ENCODE measurements around the gene DCST1.

DCST1 gene

GRCh38 chr1:155057104-155057503, 23.5 kb downstream of the DCST1 start:
- DNase-seq: no peak

DNA sequence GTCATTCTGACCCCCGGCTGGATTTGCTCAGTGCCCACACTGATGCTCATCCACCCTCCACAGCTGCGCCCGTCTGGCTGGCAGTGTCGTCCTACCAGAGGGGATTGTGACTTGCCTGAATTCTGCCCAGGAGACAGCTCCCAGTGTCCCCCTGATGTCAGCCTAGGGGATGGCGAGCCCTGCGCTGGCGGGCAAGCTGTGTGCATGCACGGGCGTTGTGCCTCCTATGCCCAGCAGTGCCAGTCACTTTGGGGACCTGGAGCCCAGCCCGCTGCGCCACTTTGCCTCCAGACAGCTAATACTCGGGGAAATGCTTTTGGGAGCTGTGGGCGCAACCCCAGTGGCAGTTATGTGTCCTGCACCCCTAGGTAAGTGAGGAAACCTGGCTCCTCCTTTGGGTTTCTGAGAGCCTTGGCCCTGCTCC, 24.2 kb downstream of the DCST1 start:
- no peak for DNase-seq

- DNase-seq: no peak
Observed at GRCh38 chr1:155060736-155061135, 27.1 kb downstream of the DCST1 start.

DNA sequence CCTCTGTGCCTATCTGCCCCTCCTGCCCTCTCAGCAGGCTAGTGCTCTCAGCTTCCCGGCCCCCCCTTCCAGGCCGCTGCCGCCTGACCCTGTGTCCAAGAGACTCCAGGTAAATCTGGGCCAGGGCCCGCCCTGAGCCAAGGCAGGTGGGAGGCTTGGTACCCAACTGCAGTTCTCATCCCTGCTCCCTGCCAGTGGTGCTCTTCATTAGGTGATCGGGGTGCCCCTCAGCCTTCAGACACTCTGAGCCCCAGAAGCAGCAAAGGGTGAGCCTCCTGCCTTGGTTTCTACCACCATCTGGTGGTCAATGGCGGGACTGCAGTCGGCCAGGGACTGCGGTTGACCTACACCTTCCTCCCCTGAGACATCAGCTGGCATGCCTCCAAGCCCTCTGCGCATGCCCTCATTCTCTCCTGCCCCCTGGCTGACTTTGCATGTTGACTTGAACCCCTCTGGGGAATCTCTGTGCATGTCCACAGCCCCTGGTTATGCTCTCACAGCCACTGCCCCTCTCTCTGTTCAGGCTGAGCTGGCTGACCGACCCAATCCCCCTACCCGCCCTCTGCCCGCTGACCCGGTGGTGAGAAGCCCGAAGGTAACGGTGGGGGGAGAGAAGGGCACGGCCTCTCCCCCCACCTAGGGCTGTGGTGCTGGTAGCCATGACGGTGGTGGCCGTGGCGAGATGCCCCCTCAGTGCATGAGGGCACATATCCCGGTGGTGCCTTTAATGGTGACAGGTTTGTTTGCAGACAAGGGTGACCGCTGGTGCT, 27.9 kb downstream of the DCST1 start:
- DNase-seq: peak; percentile 71

DNA sequence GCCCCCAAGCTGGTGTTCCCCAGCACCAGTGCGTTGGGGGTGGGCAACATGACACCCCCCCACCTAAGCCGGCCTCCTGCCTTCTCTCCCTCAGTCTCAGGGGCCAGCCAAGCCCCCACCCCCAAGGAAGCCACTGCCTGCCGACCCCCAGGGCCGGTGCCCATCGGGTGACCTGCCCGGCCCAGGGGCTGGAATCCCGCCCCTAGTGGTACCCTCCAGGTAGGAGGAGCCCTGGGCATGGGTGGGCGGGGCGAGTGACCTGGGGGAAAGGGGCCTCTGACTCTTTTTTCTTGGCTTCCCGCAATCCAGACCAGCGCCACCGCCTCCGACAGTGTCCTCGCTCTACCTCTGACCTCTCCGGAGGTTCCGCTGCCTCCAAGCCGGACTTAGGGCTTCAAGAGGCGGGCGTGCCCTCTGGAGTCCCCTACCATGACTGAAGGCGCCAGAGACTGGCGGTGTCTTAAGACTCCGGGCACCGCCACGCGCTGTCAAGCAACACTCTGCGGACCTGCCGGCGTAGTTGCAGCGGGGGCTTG, 28.6 kb downstream of the DCST1 start:
- no peak for DNase-seq

DNA sequence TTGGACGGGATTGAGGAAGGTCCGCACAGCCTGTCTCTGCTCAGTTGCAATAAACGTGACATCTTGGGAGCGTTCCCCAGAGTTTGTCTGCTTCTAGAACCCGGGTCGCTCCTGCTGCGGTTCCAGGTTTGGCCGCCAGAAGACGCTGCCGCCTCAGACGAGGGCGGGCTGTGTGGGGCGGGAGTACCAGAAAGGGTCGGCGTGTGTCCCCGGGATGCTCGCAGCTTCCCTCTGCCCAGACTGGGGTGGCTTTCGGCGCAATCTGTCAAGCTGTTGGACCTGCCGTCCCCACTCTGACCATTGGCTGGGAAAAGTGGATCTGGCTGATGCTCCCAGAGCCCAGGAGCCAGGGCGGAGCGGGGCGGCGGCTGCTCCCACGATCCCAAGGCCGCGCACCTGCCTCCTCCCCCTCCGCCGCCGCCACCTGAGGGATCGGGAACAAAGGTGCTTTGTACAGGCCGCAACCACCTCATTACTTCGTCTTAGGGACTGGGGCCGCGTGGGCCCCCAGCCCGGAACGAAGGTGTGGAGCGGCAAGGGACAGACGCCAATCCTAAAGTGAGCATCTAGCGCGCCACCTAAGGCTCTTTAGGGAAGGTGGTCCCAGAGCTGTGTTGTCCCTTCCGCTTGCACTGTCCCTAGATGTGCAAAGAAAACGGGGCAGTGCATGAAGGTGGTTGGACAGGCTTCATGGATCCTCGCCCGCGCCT, 29.2 kb downstream of the DCST1 start:
- DNase-seq: peak; percentile 22

DNA sequence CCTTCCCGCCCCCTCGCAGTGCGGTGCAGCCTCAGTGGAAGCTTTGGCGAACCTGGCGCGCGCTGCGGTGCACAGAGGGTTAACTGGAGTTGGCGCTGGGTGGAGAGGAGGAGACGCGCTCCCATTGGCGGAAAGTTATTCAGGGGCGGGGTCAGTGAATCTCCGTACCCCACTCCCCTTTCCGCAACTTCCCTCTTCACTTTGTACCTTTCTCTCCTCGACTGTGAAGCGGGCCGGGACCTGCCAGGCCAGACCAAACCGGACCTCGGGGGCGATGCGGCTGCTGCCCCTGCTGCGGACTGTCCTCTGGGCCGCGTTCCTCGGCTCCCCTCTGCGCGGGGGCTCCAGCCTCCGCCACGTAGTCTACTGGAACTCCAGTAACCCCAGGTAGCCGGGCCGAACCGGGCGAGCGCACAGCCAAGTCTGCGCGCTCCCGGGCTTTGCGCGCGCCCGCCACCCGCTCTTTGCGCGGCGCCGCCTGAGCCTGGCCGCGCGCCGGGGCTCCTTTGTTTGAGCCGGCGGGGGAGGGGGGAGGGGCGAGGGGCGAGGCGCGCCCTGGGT, 30.0 kb downstream of the DCST1 start, which contains the start of gene EFNA4:
Gene EFNA4 (plus strand): TSS at position 191 of the 561 bp plus-strand sequence. CDS start 84 bp downstream, at position 275.
- peak; percentile 21 for DNase-seq

- no peak for DNase-seq
Observed at GRCh38 chr1:155064111-155064831, 30.6 kb downstream of the DCST1 start.

DNA sequence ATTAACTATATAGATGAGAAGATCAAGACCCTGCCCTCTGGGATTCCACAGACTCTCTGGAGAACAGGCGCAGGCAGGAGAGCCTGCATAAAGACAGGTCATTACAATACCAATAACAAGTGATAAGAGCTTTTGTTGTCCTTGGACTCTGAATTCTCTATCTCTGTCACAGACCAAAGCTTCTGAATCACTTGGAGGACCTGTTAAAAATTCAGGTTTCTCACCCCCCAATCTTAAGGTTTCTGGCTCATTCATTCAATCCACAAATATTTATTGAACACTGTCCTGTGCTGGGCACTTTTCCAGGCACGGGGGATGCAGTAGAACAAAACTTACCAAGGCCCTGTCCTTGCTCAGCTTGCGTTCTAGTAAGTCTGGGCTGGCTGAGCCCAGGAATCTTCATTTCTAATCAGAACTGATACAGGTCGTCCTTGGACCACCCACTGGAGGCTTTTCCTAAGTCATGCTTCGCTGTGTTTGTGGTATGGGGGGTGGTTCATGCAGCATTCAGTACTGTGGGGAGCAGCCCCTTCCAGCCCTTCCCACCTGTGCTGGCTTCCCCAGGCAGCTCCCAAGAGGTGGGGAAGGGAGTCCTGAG, 31.3 kb downstream of the DCST1 start:
- no peak for DNase-seq

DNA sequence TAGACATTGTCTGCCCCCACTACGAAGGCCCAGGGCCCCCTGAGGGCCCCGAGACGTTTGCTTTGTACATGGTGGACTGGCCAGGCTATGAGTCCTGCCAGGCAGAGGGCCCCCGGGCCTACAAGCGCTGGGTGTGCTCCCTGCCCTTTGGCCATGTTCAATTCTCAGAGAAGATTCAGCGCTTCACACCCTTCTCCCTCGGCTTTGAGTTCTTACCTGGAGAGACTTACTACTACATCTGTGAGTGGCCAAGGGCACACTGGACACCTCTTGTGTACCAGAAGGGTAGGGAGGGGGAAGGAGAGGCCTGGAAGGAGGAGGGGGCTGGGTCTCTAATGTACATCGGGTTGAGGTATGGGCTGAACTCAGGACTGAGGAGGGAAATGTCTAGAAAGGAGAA, 33.2 kb downstream of the DCST1 start:
- DNase-seq: no peak

DNA sequence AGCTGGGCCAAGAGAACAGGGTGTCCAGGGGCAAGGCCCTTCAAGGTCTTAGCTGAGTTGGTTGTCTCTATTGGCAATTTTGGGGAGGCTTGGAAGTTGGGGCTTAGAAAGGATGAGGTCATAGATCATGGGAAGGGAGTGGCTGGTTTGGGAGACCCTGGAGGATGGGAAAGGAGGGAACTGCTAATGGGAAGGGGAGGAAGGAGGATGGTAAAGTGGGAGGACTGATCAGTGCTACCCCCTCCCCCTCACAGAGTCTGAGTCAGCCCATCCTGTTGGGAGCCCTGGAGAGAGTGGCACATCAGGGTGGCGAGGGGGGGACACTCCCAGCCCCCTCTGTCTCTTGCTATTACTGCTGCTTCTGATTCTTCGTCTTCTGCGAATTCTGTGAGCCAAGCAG, 35.0 kb downstream of the DCST1 start:
- DNase-seq: no peak

GRCh38 chr1:155069551-155070157, 36.0 kb downstream of the DCST1 start:
- no peak for DNase-seq

- DNase-seq: no peak
Observed at GRCh38 chr1:155070158-155070621, 36.6 kb downstream of the DCST1 start.

DNA sequence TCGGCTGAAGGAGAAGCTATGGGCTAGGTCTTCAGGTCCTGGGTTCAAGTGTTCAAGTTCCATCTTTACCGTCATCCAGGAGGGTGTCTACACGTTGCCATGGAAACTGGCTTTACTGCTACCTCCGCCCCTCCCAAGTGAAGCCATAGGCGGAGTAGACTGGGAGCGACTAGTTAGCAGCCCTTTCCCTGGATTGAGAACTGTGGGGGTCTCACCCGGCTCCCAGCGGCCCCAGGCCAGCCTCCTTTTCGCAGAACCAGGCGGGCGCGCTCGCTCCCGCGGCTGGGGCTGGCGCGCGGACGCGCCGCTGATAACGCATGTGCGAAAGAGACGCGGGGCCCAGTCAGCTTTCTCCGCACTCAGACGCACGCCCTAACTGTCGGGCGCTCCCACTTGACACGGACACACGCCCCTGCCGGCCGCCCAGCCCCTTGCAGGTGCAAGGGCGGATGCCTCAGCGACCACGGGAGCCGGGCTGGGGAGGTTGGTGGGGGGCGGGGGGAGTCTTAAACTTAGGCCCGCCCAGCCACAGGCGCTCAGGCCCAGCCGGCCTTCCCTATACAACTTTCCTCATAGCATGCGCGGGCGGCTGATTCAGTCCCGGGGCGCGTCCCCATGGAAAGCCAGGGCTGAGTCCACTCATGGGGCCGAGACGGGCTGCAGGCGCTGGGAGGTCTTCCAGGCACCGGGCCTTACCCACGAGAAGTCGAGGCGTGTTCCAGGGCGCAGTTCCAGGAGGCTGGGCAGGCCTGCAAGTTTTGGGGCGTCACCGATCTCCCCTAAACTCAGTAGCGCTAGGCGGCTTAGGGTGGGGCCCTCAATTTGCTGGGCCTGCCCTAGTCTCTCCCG, 37.3 kb downstream of the DCST1 start:
- DNase-seq: no peak

DNA sequence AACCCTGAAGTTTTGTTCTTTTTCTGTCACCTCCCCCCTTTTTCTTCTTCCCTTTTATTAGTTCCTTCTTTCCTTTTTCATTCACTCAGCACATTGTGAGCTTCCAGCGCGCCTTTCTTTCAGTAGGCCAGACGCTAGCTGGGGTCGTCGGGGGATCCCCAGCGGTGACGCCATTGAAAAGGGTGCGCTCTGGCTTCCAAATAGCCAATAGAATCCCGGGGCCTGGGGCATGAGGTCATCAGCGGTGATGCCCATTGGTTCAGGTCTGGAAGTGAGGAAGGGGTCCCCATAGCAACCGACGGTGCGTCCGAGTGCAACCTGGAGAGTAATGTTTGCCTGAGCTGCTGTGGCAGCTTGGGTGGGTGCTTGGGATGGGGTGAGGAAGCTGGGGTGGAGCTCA, 38.1 kb downstream of the DCST1 start:
- DNase-seq: no peak

DNA sequence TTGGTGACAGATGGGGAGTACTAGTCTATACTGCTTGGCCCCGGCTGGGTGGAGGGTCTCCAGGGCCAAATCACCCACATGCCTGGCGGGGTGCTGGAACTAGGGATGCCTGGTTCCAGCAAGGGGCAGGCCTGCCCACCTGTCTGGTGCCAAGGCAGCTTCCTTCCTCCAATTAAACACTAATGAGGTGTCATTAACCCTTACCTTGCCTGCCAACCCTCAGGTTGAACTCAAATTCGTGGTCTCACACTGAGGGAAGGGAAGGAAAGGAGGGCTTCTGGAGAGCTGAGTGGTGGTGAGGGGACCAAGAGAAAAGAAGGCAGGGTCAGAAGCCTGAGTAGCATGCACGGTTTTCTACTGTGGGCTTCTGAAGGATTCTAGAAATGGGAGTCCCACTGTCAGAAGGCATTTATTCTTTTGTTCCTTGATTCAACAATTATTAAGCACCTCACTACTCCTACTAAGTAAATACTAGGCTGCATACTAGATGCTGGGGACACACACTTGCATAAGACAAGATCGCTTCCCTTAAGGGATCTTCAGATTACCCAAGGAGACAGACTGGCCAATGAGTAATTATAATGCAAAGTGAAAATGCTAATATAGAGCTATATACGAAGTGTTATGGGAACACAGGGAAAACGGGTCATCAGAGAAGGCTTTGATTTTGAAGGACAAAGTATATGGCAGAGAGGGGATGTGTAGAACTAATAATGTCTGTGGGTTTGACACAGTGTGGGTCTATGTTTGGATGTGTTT, 39.1 kb downstream of the DCST1 start:
- no peak for DNase-seq

DNA sequence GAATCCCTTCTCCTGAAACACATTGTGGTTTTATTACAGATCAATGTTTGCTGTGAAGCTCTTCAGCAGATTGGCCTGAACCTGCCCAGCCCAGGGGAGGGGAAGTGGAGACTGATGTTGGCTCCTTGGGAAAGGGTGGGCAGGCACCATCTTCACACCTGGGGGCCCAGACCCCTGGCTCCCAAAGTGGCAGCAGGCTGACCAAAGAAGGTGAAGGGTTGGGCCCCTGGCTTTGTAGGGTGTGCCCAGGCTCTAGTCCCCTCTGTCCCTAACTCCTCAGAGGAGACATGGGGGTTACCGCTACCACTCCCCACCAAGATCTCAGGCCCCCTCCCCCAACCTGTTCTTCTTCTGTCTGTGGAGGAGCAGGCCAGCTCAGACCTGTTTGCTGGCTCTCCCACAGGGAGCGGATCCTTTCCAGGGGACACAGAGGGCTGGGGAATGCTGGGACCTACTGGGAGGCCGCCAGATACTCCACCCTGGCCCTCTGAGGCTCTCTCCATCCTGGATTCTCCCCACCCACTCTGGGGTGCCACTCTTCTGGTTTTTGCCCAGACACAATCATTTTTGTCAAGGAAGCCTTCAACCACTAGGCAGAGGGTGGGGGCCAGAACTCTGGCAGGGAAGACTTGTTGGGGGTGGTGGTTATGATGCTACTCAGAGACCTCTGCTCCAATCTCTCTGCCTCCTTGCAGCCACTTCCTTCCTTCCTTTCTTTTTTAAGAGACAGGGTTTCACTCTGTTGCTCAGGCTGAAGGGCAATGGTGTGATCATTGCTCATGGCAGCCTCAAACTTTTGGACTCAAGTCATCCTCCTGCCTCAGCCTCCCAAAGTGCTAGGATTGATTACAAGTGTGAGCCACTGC, 40.0 kb downstream of the DCST1 start:
- DNase-seq: no peak

- DNase-seq: no peak
Observed at GRCh38 chr1:155075535-155075934, 41.9 kb downstream of the DCST1 start.

DNA sequence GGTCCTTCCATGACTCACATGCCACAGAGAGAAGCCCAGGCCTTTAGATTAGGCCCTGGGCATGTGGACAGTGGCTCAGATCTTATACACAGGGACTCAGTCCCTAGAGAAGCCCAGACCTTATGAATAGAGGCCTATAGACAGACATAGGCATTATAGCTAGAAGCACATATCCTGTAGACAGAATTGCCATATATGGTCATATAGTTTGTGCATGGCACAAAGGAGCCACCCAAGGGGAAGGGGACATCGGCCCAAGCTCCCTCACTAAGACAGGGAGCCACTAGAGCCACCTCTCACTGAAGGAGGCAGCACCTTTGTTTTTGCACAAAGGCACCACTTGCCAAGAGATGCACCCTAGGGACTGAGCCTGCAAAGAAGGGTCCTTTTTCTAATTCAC, 42.7 kb downstream of the DCST1 start:
- DNase-seq: no peak
